ENCODE data around the gene RNF11.
"Not testable (repeated sequence)": the region's sequence is repeated elsewhere in the genome, so short reads cannot be mapped to it uniquely, and the experiment has no call there.

RNF11 gene

GRCh38 chr1:51224255-51224654, 11.8 kb upstream of the RNF11 start:
- no peak for DNase-seq (ENCODE audit: extremely low spot score)
- no peak for TF ChIP-seq SP1 (IDR thresholded peaks at IDR 0.05)
- TF ChIP-seq L3MBTL2 (conservative IDR thresholded peaks at IDR 0.05) = no peak
- TF ChIP-seq ELF4 (IDR thresholded peaks at IDR 0.05) = no peak
- no peak for TF ChIP-seq FOXA1 (IDR thresholded peaks at IDR 0.05)
- no peak for TF ChIP-seq LEF1 (IDR thresholded peaks at IDR 0.05; ENCODE audit: borderline replicate concordance)
- no peak for TF ChIP-seq ARNT (IDR thresholded peaks at IDR 0.05)
- no peak for TF ChIP-seq NFRKB (IDR thresholded peaks at IDR 0.05)
- no peak for TF ChIP-seq FOXK2 (IDR thresholded peaks at IDR 0.05)
- TF ChIP-seq FOXM1 (IDR thresholded peaks at IDR 0.05; ENCODE audit: borderline replicate concordance) = no peak
- TF ChIP-seq ZNF384 (IDR thresholded peaks at IDR 0.05) = no peak
- no peak for TF ChIP-seq PKNOX1 (IDR thresholded peaks at IDR 0.05)
- no peak for TF ChIP-seq TARDBP (IDR thresholded peaks at IDR 0.05)
- TF ChIP-seq SUZ12 (IDR thresholded peaks at IDR 0.05) = no peak
- POLR2A ChIA-PET = interaction anchor here (1.3 kb wide), 1 partner anchor 11 kb away, joined by 7 read pairs; the partner anchor contains the start of gene RNF11
- CTCF ChIA-PET = interaction anchor here (0.6 to 0.7 kb wide), 2 partner anchors 13 to 619 kb away, joined by 4 read pairs; no protein-coding TSS in a partner anchor

DNA sequence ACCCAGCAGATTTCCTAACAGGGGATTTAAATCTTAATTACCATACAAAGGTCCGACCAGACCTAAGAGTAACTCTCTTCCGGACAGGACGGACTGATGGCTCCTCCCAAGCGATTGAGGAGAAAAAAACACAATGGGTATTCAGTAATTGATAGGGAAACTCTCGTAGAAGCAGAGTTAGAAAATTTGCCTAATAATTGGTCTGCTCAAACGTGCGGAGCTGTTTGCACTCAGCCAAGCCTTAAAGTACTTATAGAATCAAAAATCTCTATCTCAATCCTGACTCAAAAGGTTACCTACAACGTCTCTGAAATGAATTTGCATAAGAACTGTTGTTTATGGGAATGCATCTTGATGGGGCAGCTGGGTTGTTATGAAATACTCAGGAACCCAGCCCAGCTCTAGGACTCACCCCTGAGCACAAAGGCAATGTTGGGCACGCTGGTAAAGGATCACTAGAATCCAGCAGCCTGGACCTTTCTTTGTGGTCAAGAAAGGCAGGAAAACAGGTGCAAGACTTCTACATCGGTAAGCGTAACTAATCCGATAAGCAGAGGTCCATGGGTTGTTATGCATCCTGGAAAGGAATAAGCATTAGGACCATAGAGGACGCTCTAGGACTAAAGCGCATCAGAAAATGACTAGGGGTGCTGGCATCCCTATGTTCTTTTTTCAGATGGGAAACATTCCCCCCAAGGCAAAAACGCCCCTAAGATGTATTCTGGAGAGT, 8.7 kb upstream of the RNF11 start:
- CTCF ChIA-PET; DNase-seq (ENCODE audit: extremely low spot score): not testable (repeated sequence)
- POLR2A ChIA-PET = interaction anchor here (2.3 kb wide), 1 partner anchor 8 kb away, joined by 9 read pairs; the partner anchor contains the start of gene RNF11

- DNase-seq (ENCODE audit: extremely low spot score); CTCF ChIA-PET; POLR2A ChIA-PET: not testable (repeated sequence)
Observed at GRCh38 chr1:51228471-51228870, 7.6 kb upstream of the RNF11 start.

DNA sequence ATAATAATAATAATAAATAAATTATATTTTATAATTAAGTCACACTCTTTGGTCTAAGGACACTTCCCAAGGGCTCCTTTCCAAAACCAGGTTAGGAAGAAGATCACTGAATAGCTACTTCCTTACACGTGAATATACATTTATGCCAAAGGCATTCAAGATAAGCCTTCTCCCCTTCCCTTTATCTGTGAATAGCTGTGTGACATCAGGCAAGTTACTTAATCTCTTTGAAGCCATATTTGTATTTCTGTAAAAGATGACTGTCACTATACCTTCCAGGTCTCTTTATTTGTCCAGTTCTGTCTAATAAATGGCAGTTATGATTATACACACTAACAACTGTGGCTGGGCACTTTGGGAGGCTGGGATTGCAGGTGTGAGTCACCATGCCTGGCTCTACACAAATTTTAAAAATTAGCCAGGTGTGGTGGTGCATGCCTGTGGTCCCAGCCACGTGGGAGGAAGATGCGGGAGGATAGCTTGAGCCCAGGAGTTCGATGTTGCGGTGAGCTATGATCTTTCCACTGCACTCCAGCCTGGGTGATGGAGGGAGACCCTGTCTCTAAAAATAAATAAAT, 5.5 kb upstream of the RNF11 start:
- CTCF ChIA-PET = no interaction called here

DNA sequence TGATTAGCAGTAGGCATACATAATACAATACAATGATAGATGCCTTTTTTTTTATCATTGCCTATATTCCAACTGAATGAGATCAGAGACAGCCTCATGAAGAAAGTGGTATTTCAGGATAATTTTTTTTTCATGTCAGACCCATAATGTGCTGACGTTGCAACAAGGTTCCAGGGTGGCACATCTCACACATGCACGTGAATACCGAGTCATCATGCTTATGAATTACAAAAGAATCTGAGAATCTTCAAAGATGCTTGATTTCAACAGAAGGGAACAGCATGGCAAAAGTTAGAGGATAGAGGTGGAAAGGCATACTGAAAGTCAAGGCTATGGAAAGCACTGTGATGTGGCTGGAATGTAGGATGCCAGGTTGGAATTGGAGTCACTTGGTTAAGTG, 5.0 kb upstream of the RNF11 start:
- no peak for DNase-seq (ENCODE audit: extremely low spot score)
- CTCF ChIA-PET = no interaction called here
- no peak for TF ChIP-seq PKNOX1 (IDR thresholded peaks at IDR 0.05)
- TF ChIP-seq HDGF (IDR thresholded peaks at IDR 0.05; ENCODE audit: borderline replicate concordance) = no peak
- no peak for TF ChIP-seq TARDBP (IDR thresholded peaks at IDR 0.05)
- TF ChIP-seq L3MBTL2 (conservative IDR thresholded peaks at IDR 0.05) = no peak
- TF ChIP-seq ELF4 (IDR thresholded peaks at IDR 0.05) = no peak
- TF ChIP-seq LEF1 (IDR thresholded peaks at IDR 0.05; ENCODE audit: borderline replicate concordance) = no peak
- TF ChIP-seq FOXM1 (IDR thresholded peaks at IDR 0.05; ENCODE audit: borderline replicate concordance) = no peak
- TF ChIP-seq NFRKB (IDR thresholded peaks at IDR 0.05) = no peak
- no peak for TF ChIP-seq FOXK2 (IDR thresholded peaks at IDR 0.05)
- TF ChIP-seq FOXA1 (IDR thresholded peaks at IDR 0.05) = no peak
- TF ChIP-seq ARNT (IDR thresholded peaks at IDR 0.05) = no peak
- no peak for TF ChIP-seq SP1 (IDR thresholded peaks at IDR 0.05)
- TF ChIP-seq BHLHE40 (IDR thresholded peaks at IDR 0.05; ENCODE audit: borderline replicate concordance) = no peak
- TF ChIP-seq CTBP1 (IDR thresholded peaks at IDR 0.05; ENCODE audit: borderline replicate concordance) = no peak
- TF ChIP-seq ZNF384 (IDR thresholded peaks at IDR 0.05) = no peak
- TF ChIP-seq SUZ12 (IDR thresholded peaks at IDR 0.05) = no peak
- POLR2A ChIA-PET = no interaction called here

More for the DNA sequence above, 5.5 kb upstream of the RNF11 start:
- DNase-seq (ENCODE audit: extremely low spot score) = no peak
- no peak for TF ChIP-seq HDGF (IDR thresholded peaks at IDR 0.05; ENCODE audit: borderline replicate concordance)
- no peak for TF ChIP-seq CTBP1 (IDR thresholded peaks at IDR 0.05; ENCODE audit: borderline replicate concordance)
- no peak for TF ChIP-seq FOXK2 (IDR thresholded peaks at IDR 0.05)
- TF ChIP-seq FOXM1 (IDR thresholded peaks at IDR 0.05; ENCODE audit: borderline replicate concordance) = no peak
- TF ChIP-seq ELF4 (IDR thresholded peaks at IDR 0.05) = no peak
- no peak for TF ChIP-seq NFRKB (IDR thresholded peaks at IDR 0.05)
- POLR2A ChIA-PET = no interaction called here

DNA sequence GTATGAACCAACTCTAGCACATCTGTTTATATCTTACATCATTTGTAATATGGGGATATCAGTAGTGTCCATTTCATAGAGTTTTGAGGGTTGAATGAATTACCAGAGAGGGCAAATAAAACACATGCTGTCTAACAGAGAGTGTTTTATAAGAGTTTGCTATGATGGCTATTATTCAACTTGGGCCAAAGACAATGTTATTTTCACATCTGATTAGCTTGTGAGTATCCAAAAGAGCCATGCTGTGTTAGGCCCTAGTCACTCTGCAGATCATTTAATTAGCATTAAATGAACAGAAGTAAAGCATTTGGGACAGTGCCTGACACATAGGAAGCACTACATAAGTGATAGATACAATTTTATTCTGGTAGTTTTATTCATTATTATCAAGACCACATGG, 4.2 kb upstream of the RNF11 start:
- CTCF ChIA-PET = interaction anchor here (0.9 kb wide), 1 partner anchor 17 kb away, joined by 3 read pairs; no protein-coding TSS in a partner anchor
- DNase-seq (ENCODE audit: extremely low spot score) = no peak
- POLR2A ChIA-PET = no interaction called here
- no peak for TF ChIP-seq L3MBTL2 (conservative IDR thresholded peaks at IDR 0.05)
- no peak for TF ChIP-seq ELF4 (IDR thresholded peaks at IDR 0.05)
- no peak for TF ChIP-seq FOXK2 (IDR thresholded peaks at IDR 0.05)
- no peak for TF ChIP-seq FOXA1 (IDR thresholded peaks at IDR 0.05)
- TF ChIP-seq SP1 (IDR thresholded peaks at IDR 0.05) = no peak
- TF ChIP-seq HDGF (IDR thresholded peaks at IDR 0.05; ENCODE audit: borderline replicate concordance) = no peak
- no peak for TF ChIP-seq NFRKB (IDR thresholded peaks at IDR 0.05)
- no peak for TF ChIP-seq BHLHE40 (IDR thresholded peaks at IDR 0.05; ENCODE audit: borderline replicate concordance)
- no peak for TF ChIP-seq ARNT (IDR thresholded peaks at IDR 0.05)
- no peak for TF ChIP-seq PKNOX1 (IDR thresholded peaks at IDR 0.05)
- TF ChIP-seq CTBP1 (IDR thresholded peaks at IDR 0.05; ENCODE audit: borderline replicate concordance) = no peak
- no peak for TF ChIP-seq ZNF384 (IDR thresholded peaks at IDR 0.05)
- no peak for TF ChIP-seq SUZ12 (IDR thresholded peaks at IDR 0.05)
- TF ChIP-seq TARDBP (IDR thresholded peaks at IDR 0.05) = no peak
- TF ChIP-seq LEF1 (IDR thresholded peaks at IDR 0.05; ENCODE audit: borderline replicate concordance) = no peak

GRCh38 chr1:51234236-51234635, 1.8 kb upstream of the RNF11 start:
- DNase-seq (ENCODE audit: extremely low spot score); POLR2A ChIA-PET: not testable (repeated sequence)
- CTCF ChIA-PET = interaction anchor here (0.7 kb wide), 1 partner anchor 128 kb away, joined by 6 read pairs; no protein-coding TSS in a partner anchor
